ENCODE measurements around the gene DOK7.

The DOK7 gene

GRCh38 chr4:3418029-3418762, 44.9 kb upstream of the DOK7 start:
- Histone ChIP-seq H2AFZ (ENCODE audit: insufficient read depth, low read length, poor library complexity) (no peak overlapping the region), H3K4me1 (ENCODE audit: control insufficient read depth in 1 of 2, insufficient read depth in 2 of 2, low read length in 2 of 2) (no peaks in the 10 kb centered on the region), H3K79me1 (ENCODE audit: low read length) (no peaks in the 10 kb centered on the region), H2AK5ac (ENCODE audit: low read length) (no peak overlapping the region), H3K27ac (ENCODE audit: low read depth, low read length) (no peak overlapping the region), H3K23ac (ENCODE audit: low read length) (no peak overlapping the region), H4K91ac (ENCODE audit: low read depth, low read length) (no peak overlapping the region), H3K4me2 (ENCODE audit: low read length) (no peak overlapping the region), H4K12ac (ENCODE audit: low read depth, low read length) (no peak overlapping the region), H4K8ac (ENCODE audit: low read depth, low read length) (no peak overlapping the region), H2BK120ac (ENCODE audit: insufficient read depth, low read length, poor library complexity) (no peak overlapping the region), H3K4ac (ENCODE audit: low read depth, low read length) (no peak overlapping the region), H3K9ac (ENCODE audit: low read length) (no peak overlapping the region), H3K14ac (ENCODE audit: low read length) (no peak overlapping the region), H3K79me2 (ENCODE audit: control insufficient read depth, insufficient read depth, low read length, poor library complexity) (no peaks in the 10 kb centered on the region), H2BK5ac (ENCODE audit: low read depth, low read length, poor library complexity) (no peak overlapping the region), H3K18ac (ENCODE audit: low read length) (no peak overlapping the region), H3K4me3 (ENCODE audit: low read depth, low read length) (no peak overlapping the region), H3K9me3 (ENCODE audit: insufficient read depth, low read depth, low read length) (no peaks in the 10 kb centered on the region), H2BK12ac (ENCODE audit: low read length) (no peak overlapping the region), H3K27me3 (ENCODE audit: insufficient read depth, low read length) (no peaks in the 10 kb centered on the region), H3K36me3 (ENCODE audit: control insufficient read depth in 1 of 2, insufficient read depth in 2 of 2, low read length in 2 of 2) (peaks cover 10 to 16% of the 10 kb centered on the region in 2 experiments)
- no CpG with 5 or more reads among the region's 22 CpGs for WGBS (ENCODE audit: extremely low coverage, insufficient coverage, insufficient read length)
- no peak for DNase-seq

GRCh38 chr4:3419836-3420605, 43.1 kb upstream of the DOK7 start:
- no peak overlapping the region for H4K8ac ChIP-seq (ENCODE audit: low read depth, low read length)
- WGBS (ENCODE audit: extremely low coverage, insufficient coverage, insufficient read length), result no CpG with 5 or more reads among the region's 15 CpGs

GRCh38 chr4:3420606-3420955, 42.5 kb upstream of the DOK7 start:
- Histone ChIP-seq H3K14ac (ENCODE audit: low read length) (no peak overlapping the region), H2BK120ac (ENCODE audit: insufficient read depth, low read length, poor library complexity) (no peak overlapping the region), H4K91ac (ENCODE audit: low read depth, low read length) (no peak overlapping the region), H2AFZ (ENCODE audit: insufficient read depth, low read length, poor library complexity) (no peak overlapping the region), H3K23ac (ENCODE audit: low read length) (no peak overlapping the region), H2BK12ac (ENCODE audit: low read length) (no peak overlapping the region), H3K9me3 (ENCODE audit: insufficient read depth, low read depth, low read length) (peaks cover 2% of the 10 kb centered on the region), H2BK5ac (ENCODE audit: low read depth, low read length, poor library complexity) (no peak overlapping the region), H3K4me1 (ENCODE audit: control insufficient read depth in 1 of 2, insufficient read depth in 2 of 2, low read length in 2 of 2) (no peaks in the 10 kb centered on the region), H4K12ac (ENCODE audit: low read depth, low read length) (no peak overlapping the region), H3K4ac (ENCODE audit: low read depth, low read length) (no peak overlapping the region), H2AK5ac (ENCODE audit: low read length) (no peak overlapping the region), H3K27me3 (ENCODE audit: insufficient read depth, low read length) (no peaks in the 10 kb centered on the region), H3K27ac (ENCODE audit: low read depth, low read length) (no peak overlapping the region), H3K79me1 (ENCODE audit: low read length) (no peaks in the 10 kb centered on the region), H3K36me3 (ENCODE audit: control insufficient read depth in 1 of 2, insufficient read depth in 2 of 2, low read length in 2 of 2) (peaks cover 12 to 20% of the 10 kb centered on the region in 2 experiments), H4K8ac (ENCODE audit: low read depth, low read length) (no peak overlapping the region), H3K4me3 (ENCODE audit: low read depth, low read length) (no peak overlapping the region), H3K9ac (ENCODE audit: low read length) (no peak overlapping the region), H3K4me2 (ENCODE audit: low read length) (no peak overlapping the region), H3K18ac (ENCODE audit: low read length) (no peak overlapping the region), H3K79me2 (ENCODE audit: control insufficient read depth, insufficient read depth, low read length, poor library complexity) (no peaks in the 10 kb centered on the region)
- WGBS (ENCODE audit: extremely low coverage, insufficient coverage, insufficient read length), result no CpG with 5 or more reads among the region's 12 CpGs
- no peak for DNase-seq

More at GRCh38 chr4:3419836-3420605, 43.1 kb upstream of the DOK7 start:
- Histone ChIP-seq H3K79me2 (ENCODE audit: control insufficient read depth, insufficient read depth, low read length, poor library complexity) (no peaks in the 10 kb centered on the region), H3K23ac (ENCODE audit: low read length) (no peak overlapping the region), H3K14ac (ENCODE audit: low read length) (no peak overlapping the region), H3K4me1 (ENCODE audit: control insufficient read depth in 1 of 2, insufficient read depth in 2 of 2, low read length in 2 of 2) (no peaks in the 10 kb centered on the region), H3K4me3 (ENCODE audit: low read depth, low read length) (no peak overlapping the region), H3K36me3 (ENCODE audit: control insufficient read depth in 1 of 2, insufficient read depth in 2 of 2, low read length in 2 of 2) (peaks cover 12 to 20% of the 10 kb centered on the region in 2 experiments), H2BK5ac (ENCODE audit: low read depth, low read length, poor library complexity) (no peak overlapping the region), H2BK120ac (ENCODE audit: insufficient read depth, low read length, poor library complexity) (no peak overlapping the region), H3K9ac (ENCODE audit: low read length) (no peak overlapping the region), H3K18ac (ENCODE audit: low read length) (no peak overlapping the region), H3K4ac (ENCODE audit: low read depth, low read length) (no peak overlapping the region), H4K91ac (ENCODE audit: low read depth, low read length) (no peak overlapping the region), H3K4me2 (ENCODE audit: low read length) (no peak overlapping the region), H2BK12ac (ENCODE audit: low read length) (no peak overlapping the region), H3K27ac (ENCODE audit: low read depth, low read length) (no peak overlapping the region), H2AFZ (ENCODE audit: insufficient read depth, low read length, poor library complexity) (no peak overlapping the region), H3K9me3 (ENCODE audit: insufficient read depth, low read depth, low read length) (peaks cover under 1% of the 10 kb centered on the region), H4K12ac (ENCODE audit: low read depth, low read length) (no peak overlapping the region), H3K79me1 (ENCODE audit: low read length) (no peaks in the 10 kb centered on the region), H2AK5ac (ENCODE audit: low read length) (no peak overlapping the region), H3K27me3 (ENCODE audit: insufficient read depth, low read length) (no peaks in the 10 kb centered on the region)
- DNase-seq, result no peak

GRCh38 chr4:3420956-3421355, 42.1 kb upstream of the DOK7 start:
- Histone ChIP-seq H3K36me3 (ENCODE audit: control insufficient read depth in 1 of 2, insufficient read depth in 2 of 2, low read length in 2 of 2) (peaks cover 12 to 18% of the 10 kb centered on the region in 2 experiments), H3K9ac (ENCODE audit: low read length) (no peak overlapping the region), H4K12ac (ENCODE audit: low read depth, low read length) (no peak overlapping the region), H3K4me2 (ENCODE audit: low read length) (no peak overlapping the region), H4K8ac (ENCODE audit: low read depth, low read length) (no peak overlapping the region), H4K91ac (ENCODE audit: low read depth, low read length) (no peak overlapping the region), H3K27ac (ENCODE audit: low read depth, low read length) (no peak overlapping the region), H3K14ac (ENCODE audit: low read length) (no peak overlapping the region), H2BK5ac (ENCODE audit: low read depth, low read length, poor library complexity) (no peak overlapping the region), H3K4me3 (ENCODE audit: low read depth, low read length) (no peak overlapping the region), H3K79me1 (ENCODE audit: low read length) (no peaks in the 10 kb centered on the region), H3K4me1 (ENCODE audit: control insufficient read depth in 1 of 2, insufficient read depth in 2 of 2, low read length in 2 of 2) (no peaks in the 10 kb centered on the region), H2AFZ (ENCODE audit: insufficient read depth, low read length, poor library complexity) (no peak overlapping the region), H2AK5ac (ENCODE audit: low read length) (no peak overlapping the region), H2BK12ac (ENCODE audit: low read length) (no peak overlapping the region), H2BK120ac (ENCODE audit: insufficient read depth, low read length, poor library complexity) (no peak overlapping the region), H3K27me3 (ENCODE audit: insufficient read depth, low read length) (no peaks in the 10 kb centered on the region), H3K9me3 (ENCODE audit: insufficient read depth, low read depth, low read length) (peaks cover 2% of the 10 kb centered on the region), H3K23ac (ENCODE audit: low read length) (no peak overlapping the region), H3K4ac (ENCODE audit: low read depth, low read length) (no peak overlapping the region), H3K79me2 (ENCODE audit: control insufficient read depth, insufficient read depth, low read length, poor library complexity) (no peaks in the 10 kb centered on the region), H3K18ac (ENCODE audit: low read length) (no peak overlapping the region)
- no peak for DNase-seq
- WGBS (ENCODE audit: extremely low coverage, insufficient coverage, insufficient read length), result no CpG with 5 or more reads among the region's 10 CpGs
